ENCODE results near the gene P2RY11. TPM values are rescaled to one million over a fixed set of nuclear protein-coding genes. Genes with fewer than 3 reads are reported as not detected.

Gene P2RY11
- total RNA-seq, 1 experiment from 2014 or later = 23.7 TPM

- ChIA-PET POLR2A (ENCODE audit: unreplicated experiment) (no interaction called here), CTCF (no interaction called here)
- Histone ChIP-seq H4K20me1 (ENCODE audit: insufficient read depth) (no peaks in the 10 kb centered on the region), H3K4me2 (peak overlapping the region; percentile 99), H3K27ac (no peak overlapping the region), H3K4me3 (peak overlapping the region; percentile 97), H2AFZ (peak overlapping the region; percentile 100), H3K4me1 (replicated peaks; ENCODE audit: insufficient read depth) (no peaks in the 10 kb centered on the region), H3K79me2 (ENCODE audit: low read depth) (no peaks in the 10 kb centered on the region), H3F3A (ENCODE audit: insufficient read depth, low read depth) (peaks cover 30% of the 10 kb centered on the region; the same call in 1 of the 2 replicates), H3K9me3 (ENCODE audit: insufficient read depth, low read depth) (no peaks in the 10 kb centered on the region), H3K27me3 (ENCODE audit: insufficient read depth, low read depth) (no peaks in the 10 kb centered on the region), H3K36me3 (ENCODE audit: low read depth) (no peaks in the 10 kb centered on the region), H3K9me2 (ENCODE audit: insufficient read depth) (no peaks in the 10 kb centered on the region)
- TF ChIP-seq CTCF (conservative IDR thresholded peaks at IDR 0.05) = no peak
- no peak for TF ChIP-seq EZH2 (IDR thresholded peaks at IDR 0.05; ENCODE audit: low read depth)
- intact Hi-C loops (cut with micrococcal nuclease; ENCODE audit: unreplicated experiment) = no loop called here
- DNase-seq = no peak
- no TSS peak for BruUV-seq (replicated peaks)
Observed at GRCh38 chr19:10086591-10087192, 24.8 kb upstream of the P2RY11 start.

- CTCF ChIA-PET = no interaction called here
- Histone ChIP-seq H3K9me3 (ENCODE audit: insufficient read depth, low read depth) (no peaks in the 10 kb centered on the region), H2AFZ (no peak overlapping the region), H4K20me1 (ENCODE audit: insufficient read depth) (no peaks in the 10 kb centered on the region), H3K4me2 (peak overlapping the region; percentile 99), H3K36me3 (ENCODE audit: low read depth) (no peaks in the 10 kb centered on the region), H3F3A (ENCODE audit: insufficient read depth, low read depth) (peaks cover 30% of the 10 kb centered on the region; the same call in 1 of the 2 replicates), H3K27me3 (ENCODE audit: insufficient read depth, low read depth) (no peaks in the 10 kb centered on the region), H3K79me2 (ENCODE audit: low read depth) (no peaks in the 10 kb centered on the region), H3K4me1 (replicated peaks; ENCODE audit: insufficient read depth) (no peaks in the 10 kb centered on the region), H3K9me2 (ENCODE audit: insufficient read depth) (no peaks in the 10 kb centered on the region), H3K4me3 (no peak overlapping the region; the same call in 1 of the 2 replicates), H3K27ac (no peak overlapping the region)
- TF ChIP-seq EZH2 (IDR thresholded peaks at IDR 0.05; ENCODE audit: low read depth) (no peak), CTCF (conservative IDR thresholded peaks at IDR 0.05) (no peak)
- POLR2A ChIA-PET (ENCODE audit: unreplicated experiment) = no interaction called here
- intact Hi-C loops (cut with micrococcal nuclease; ENCODE audit: unreplicated experiment) = no loop called here
- no peak for DNase-seq
- BruUV-seq (replicated peaks) = no TSS peak
Observed at GRCh38 chr19:10087296-10088061, 24.0 kb upstream of the P2RY11 start.

GRCh38 chr19:10088949-10089554 lies 22.4 kb upstream of the P2RY11 start:
- Histone ChIP-seq H3K36me3 (ENCODE audit: low read depth) (no peaks in the 10 kb centered on the region), H3K9me2 (ENCODE audit: insufficient read depth) (no peaks in the 10 kb centered on the region), H3K79me2 (ENCODE audit: low read depth) (no peaks in the 10 kb centered on the region), H3K27ac (no peak overlapping the region), H2AFZ (no peak overlapping the region), H3K4me3 (no peak overlapping the region), H3K9me3 (ENCODE audit: insufficient read depth, low read depth) (no peaks in the 10 kb centered on the region), H3F3A (ENCODE audit: insufficient read depth, low read depth) (peaks cover 23% of the 10 kb centered on the region; the same call in 1 of the 2 replicates), H3K27me3 (ENCODE audit: insufficient read depth, low read depth) (no peaks in the 10 kb centered on the region), H3K4me2 (no peak overlapping the region), H4K20me1 (ENCODE audit: insufficient read depth) (no peaks in the 10 kb centered on the region), H3K4me1 (replicated peaks; ENCODE audit: insufficient read depth) (no peaks in the 10 kb centered on the region)
- intact Hi-C loops (cut with micrococcal nuclease; ENCODE audit: unreplicated experiment) = no loop called here
- TF ChIP-seq EZH2 (IDR thresholded peaks at IDR 0.05; ENCODE audit: low read depth) = no peak
- no TSS peak for BruUV-seq (replicated peaks)
- CTCF ChIA-PET = no interaction called here
- POLR2A ChIA-PET (ENCODE audit: unreplicated experiment) = no interaction called here
- DNase-seq = no peak

All from PC-9 (cell line).